SK-N-SH treated with all-trans-retinoic acid at 6 μM for 48 hours (cell line): Measurements from ENCODE around the gene PSMC3IP.

Source experiments
- ARNTL ChIP-seq: fragments of 450-650 bp; formaldehyde crosslinking; IDR thresholded peaks from 2 replicates; pipeline ENCODE4 v1.5.0; 2020; ENCODE audit warnings: low read depth, mild to moderate bottlenecking, moderate library complexity, borderline replicate concordance
- BACH2 ChIP-seq: fragments of 250-450 bp; sonication (Bioruptor Pico); IDR thresholded peaks from 2 replicates; pipeline ENCODE4 v1.9.0; 2021; ENCODE audit warnings: mild to moderate bottlenecking, borderline replicate concordance
- CSDC2 ChIP-seq: fragments of 250-450 bp; sonication (Bioruptor Pico); IDR thresholded peaks from 2 replicates; pipeline ENCODE4 v1.5.0; 2020; ENCODE audit warnings: mild to moderate bottlenecking, moderate library complexity
- ISL1 ChIP-seq: fragments of 250-450 bp; sonication (Bioruptor Pico); IDR thresholded peaks from 2 replicates; pipeline ENCODE4 v2.1.2; 2022; ENCODE audit warnings: mild to moderate bottlenecking, moderate library complexity
- OSR1 ChIP-seq: fragments of 250-450 bp; sonication (Bioruptor Pico); IDR thresholded peaks from 2 replicates; pipeline ENCODE4 v1.8.0; 2022; ENCODE audit warnings: moderate library complexity, mild to moderate bottlenecking, inconsistent platforms
- SNAI2 ChIP-seq: fragments of 250-450 bp; sonication (Bioruptor Pico); IDR thresholded peaks from 2 replicates; pipeline ENCODE4 v1.5.0; 2020; ENCODE audit warnings: mild to moderate bottlenecking, moderate library complexity
- TOX ChIP-seq: fragments of 250-450 bp; sonication (Bioruptor Pico); IDR thresholded peaks from 2 replicates; pipeline ENCODE4 v1.8.0; 2021; ENCODE audit warnings: mild to moderate bottlenecking, moderate library complexity, borderline replicate concordance
- ZFP30 ChIP-seq: fragments of 450-650 bp; formaldehyde crosslinking; IDR thresholded peaks from 2 replicates; pipeline ENCODE4 v1.5.0; 2022; ENCODE audit warnings: mild to moderate bottlenecking, moderate library complexity
- ZNF8 ChIP-seq: fragments of 450-650 bp; formaldehyde crosslinking; IDR thresholded peaks from 2 replicates; pipeline ENCODE4 v1.5.0; 2020; ENCODE audit warnings: mild to moderate bottlenecking, moderate library complexity
- TF ChIP-seq, protein P1 (sequence below): fragments of 250-450 bp; sonication (Bioruptor Pico); IDR thresholded peaks from 2 replicates; pipeline ENCODE4 v1.5.0; 2020; ENCODE audit warnings: mild to moderate bottlenecking, moderate library complexity
- TF ChIP-seq, protein P2 (sequence below): fragments of 250-450 bp; sonication (Bioruptor Pico); IDR thresholded peaks from 2 replicates; pipeline ENCODE4 v1.8.0; 2020; ENCODE audit warnings: mild to moderate bottlenecking, moderate library complexity, borderline replicate concordance
- TF ChIP-seq, protein P3 (sequence below): fragments of 250-450 bp; sonication (Bioruptor Pico); IDR thresholded peaks from 2 replicates; pipeline ENCODE4 v1.8.0; 2021; ENCODE audit warnings: low read depth, mild to moderate bottlenecking, moderate library complexity, borderline replicate concordance
- TF ChIP-seq, protein P4 (sequence below): fragments of 250-450 bp; sonication (Bioruptor Pico); IDR thresholded peaks from 2 replicates; pipeline ENCODE4 v1.5.1; 2020; ENCODE audit warnings: low read depth, mild to moderate bottlenecking, moderate library complexity

DNA sequence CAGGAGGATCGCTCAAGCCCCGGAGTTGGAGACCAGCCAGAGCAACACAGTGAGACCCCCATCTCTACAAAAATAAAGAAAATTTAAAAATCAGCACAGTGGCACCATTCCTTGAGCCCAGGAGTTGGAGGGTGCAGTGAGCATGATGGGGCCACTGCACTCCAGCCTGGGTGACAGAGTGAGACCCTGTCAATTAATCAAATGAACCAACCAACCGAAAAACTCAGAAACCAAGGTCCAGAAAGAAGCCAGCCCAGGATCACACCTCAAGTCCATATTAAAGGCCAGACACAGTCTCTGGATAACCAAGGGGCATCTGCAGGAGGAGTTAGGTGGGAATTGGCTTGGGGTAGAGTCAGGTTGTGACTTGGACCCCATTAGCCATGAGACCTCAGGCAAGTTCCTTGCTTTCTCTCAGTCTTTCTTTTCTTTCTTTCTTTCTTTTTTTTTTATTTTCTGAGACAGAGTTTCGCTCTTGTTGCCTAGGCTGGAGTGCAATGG is 22.4 kb downstream of the PSMC3IP start:
- TF ChIP-seq BACH2 (CRISPR knock-in tag) (no peak), TOX (no peak), ARNTL (CRISPR knock-in tag) (no peak), ZNF8 (CRISPR knock-in tag) (no peak), OSR1 (CRISPR knock-in tag) (no peak), ZFP30 (no peak), SNAI2 (CRISPR knock-in tag) (no peak), ISL1 (CRISPR knock-in tag) (no peak), CSDC2 (CRISPR knock-in tag) (no peak)
- TF ChIP-seq, protein P1, sequence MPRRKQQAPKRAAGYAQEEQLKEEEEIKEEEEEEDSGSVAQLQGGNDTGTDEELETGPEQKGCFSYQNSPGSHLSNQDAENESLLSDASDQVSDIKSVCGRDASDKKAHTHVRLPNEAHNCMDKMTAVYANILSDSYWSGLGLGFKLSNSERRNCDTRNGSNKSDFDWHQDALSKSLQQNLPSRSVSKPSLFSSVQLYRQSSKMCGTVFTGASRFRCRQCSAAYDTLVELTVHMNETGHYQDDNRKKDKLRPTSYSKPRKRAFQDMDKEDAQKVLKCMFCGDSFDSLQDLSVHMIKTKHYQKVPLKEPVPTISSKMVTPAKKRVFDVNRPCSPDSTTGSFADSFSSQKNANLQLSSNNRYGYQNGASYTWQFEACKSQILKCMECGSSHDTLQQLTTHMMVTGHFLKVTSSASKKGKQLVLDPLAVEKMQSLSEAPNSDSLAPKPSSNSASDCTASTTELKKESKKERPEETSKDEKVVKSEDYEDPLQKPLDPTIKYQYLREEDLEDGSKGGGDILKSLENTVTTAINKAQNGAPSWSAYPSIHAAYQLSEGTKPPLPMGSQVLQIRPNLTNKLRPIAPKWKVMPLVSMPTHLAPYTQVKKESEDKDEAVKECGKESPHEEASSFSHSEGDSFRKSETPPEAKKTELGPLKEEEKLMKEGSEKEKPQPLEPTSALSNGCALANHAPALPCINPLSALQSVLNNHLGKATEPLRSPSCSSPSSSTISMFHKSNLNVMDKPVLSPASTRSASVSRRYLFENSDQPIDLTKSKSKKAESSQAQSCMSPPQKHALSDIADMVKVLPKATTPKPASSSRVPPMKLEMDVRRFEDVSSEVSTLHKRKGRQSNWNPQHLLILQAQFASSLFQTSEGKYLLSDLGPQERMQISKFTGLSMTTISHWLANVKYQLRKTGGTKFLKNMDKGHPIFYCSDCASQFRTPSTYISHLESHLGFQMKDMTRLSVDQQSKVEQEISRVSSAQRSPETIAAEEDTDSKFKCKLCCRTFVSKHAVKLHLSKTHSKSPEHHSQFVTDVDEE = no peak
- TF ChIP-seq, protein P2, sequence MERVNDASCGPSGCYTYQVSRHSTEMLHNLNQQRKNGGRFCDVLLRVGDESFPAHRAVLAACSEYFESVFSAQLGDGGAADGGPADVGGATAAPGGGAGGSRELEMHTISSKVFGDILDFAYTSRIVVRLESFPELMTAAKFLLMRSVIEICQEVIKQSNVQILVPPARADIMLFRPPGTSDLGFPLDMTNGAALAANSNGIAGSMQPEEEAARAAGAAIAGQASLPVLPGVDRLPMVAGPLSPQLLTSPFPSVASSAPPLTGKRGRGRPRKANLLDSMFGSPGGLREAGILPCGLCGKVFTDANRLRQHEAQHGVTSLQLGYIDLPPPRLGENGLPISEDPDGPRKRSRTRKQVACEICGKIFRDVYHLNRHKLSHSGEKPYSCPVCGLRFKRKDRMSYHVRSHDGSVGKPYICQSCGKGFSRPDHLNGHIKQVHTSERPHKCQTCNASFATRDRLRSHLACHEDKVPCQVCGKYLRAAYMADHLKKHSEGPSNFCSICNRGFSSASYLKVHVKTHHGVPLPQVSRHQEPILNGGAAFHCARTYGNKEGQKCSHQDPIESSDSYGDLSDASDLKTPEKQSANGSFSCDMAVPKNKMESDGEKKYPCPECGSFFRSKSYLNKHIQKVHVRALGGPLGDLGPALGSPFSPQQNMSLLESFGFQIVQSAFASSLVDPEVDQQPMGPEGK (CRISPR knock-in tag) = no peak
- TF ChIP-seq, protein P3, sequence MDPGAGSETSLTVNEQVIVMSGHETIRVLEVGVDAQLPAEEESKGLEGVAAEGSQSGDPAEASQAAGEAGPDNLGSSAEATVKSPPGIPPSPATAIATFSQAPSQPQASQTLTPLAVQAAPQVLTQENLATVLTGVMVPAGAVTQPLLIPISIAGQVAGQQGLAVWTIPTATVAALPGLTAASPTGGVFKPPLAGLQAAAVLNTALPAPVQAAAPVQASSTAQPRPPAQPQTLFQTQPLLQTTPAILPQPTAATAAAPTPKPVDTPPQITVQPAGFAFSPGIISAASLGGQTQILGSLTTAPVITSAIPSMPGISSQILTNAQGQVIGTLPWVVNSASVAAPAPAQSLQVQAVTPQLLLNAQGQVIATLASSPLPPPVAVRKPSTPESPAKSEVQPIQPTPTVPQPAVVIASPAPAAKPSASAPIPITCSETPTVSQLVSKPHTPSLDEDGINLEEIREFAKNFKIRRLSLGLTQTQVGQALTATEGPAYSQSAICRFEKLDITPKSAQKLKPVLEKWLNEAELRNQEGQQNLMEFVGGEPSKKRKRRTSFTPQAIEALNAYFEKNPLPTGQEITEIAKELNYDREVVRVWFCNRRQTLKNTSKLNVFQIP (CRISPR knock-in tag) = no peak
- TF ChIP-seq, protein P4, sequence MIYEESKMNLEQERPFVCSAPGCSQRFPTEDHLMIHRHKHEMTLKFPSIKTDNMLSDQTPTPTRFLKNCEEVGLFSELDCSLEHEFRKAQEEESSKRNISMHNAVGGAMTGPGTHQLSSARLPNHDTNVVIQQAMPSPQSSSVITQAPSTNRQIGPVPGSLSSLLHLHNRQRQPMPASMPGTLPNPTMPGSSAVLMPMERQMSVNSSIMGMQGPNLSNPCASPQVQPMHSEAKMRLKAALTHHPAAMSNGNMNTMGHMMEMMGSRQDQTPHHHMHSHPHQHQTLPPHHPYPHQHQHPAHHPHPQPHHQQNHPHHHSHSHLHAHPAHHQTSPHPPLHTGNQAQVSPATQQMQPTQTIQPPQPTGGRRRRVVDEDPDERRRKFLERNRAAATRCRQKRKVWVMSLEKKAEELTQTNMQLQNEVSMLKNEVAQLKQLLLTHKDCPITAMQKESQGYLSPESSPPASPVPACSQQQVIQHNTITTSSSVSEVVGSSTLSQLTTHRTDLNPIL (CRISPR knock-in tag) = no peak
